GM21360 (cell line): ENCODE data around the gene B3GAT2.
A peak's percentile ranks its signal among the peaks of the same experiment; 100 is the strongest.
"Not testable (repeated sequence)": the region's sequence is repeated elsewhere in the genome, so short reads cannot be mapped to it uniquely, and the experiment has no call there.

ENCODE experiments used
- ATAC-seq: cut with Tn5 transposase; IDR thresholded peaks from one replicate; pipeline ENCODE4 v1.9.1; 2021; ENCODE audit warnings: mild to moderate bottlenecking, moderate library complexity; ENCODE audit not compliant: unreplicated experiment

Gene B3GAT2

GRCh38 chr6:70956451-70957283 is at the start of gene B3GAT2:
Gene B3GAT2 (minus strand): TSS chr6:70957060. CDS start chr6:70956429, 631 bp downstream.
- peak; percentile 5 for ATAC-seq

- no peak for ATAC-seq
Measured at GRCh38 chr6:70998148-70998547, 41.3 kb upstream of the B3GAT2 start.

- no peak for ATAC-seq
Measured at GRCh38 chr6:70997379-70997778, 40.5 kb upstream of the B3GAT2 start.

- no peak for ATAC-seq
Measured at GRCh38 chr6:70996106-70996505, 39.2 kb upstream of the B3GAT2 start.

- ATAC-seq, result no peak
Measured at GRCh38 chr6:70995411-70995810, 38.6 kb upstream of the B3GAT2 start.

- no peak for ATAC-seq
Measured at GRCh38 chr6:70991253-70991652, 34.4 kb upstream of the B3GAT2 start.

GRCh38 chr6:70985156-70985555 is 28.3 kb upstream of the B3GAT2 start:
- ATAC-seq, result no peak

GRCh38 chr6:70982747-70983146 is 25.9 kb upstream of the B3GAT2 start:
- ATAC-seq, result no peak

- ATAC-seq, result no peak
Measured at GRCh38 chr6:70980727-70981126, 23.9 kb upstream of the B3GAT2 start.

GRCh38 chr6:70973604-70974003 is 16.7 kb upstream of the B3GAT2 start:
- no peak for ATAC-seq

- no peak for ATAC-seq
Measured at GRCh38 chr6:70967049-70967448, 10.2 kb upstream of the B3GAT2 start.

- no peak for ATAC-seq
Measured at GRCh38 chr6:70957284-70957617, 391 bp upstream of the B3GAT2 start.

GRCh38 chr6:70956191-70956450 is 739 bp downstream of the B3GAT2 start:
- no peak for ATAC-seq

GRCh38 chr6:70955441-70956190 is 1.2 kb downstream of the B3GAT2 start:
- peak; percentile 88 for ATAC-seq

GRCh38 chr6:70954750-70955149 is 2.1 kb downstream of the B3GAT2 start:
- ATAC-seq, result no peak

- ATAC-seq, result no peak
Measured at GRCh38 chr6:70954176-70954575, 2.7 kb downstream of the B3GAT2 start.

GRCh38 chr6:70952608-70953165 is 4.2 kb downstream of the B3GAT2 start:
- ATAC-seq, result no peak

- ATAC-seq, result not testable (repeated sequence)
Measured at GRCh38 chr6:70944321-70944720, 12.5 kb downstream of the B3GAT2 start.

- no peak for ATAC-seq
Measured at GRCh38 chr6:70933853-70934252, 23.0 kb downstream of the B3GAT2 start.

GRCh38 chr6:70905742-70906141 is 51.1 kb downstream of the B3GAT2 start:
- ATAC-seq, result no peak

GRCh38 chr6:70903665-70904452 is 53.0 kb downstream of the B3GAT2 start:
- ATAC-seq, result no peak
